ENCODE results near the gene TNFSF12.

GRCh38 chr17:7587420-7588151, 38.7 kb downstream of the TNFSF12 start:
- TF ChIP-seq POLR2A (IDR thresholded peaks at IDR 0.05) (no peak), CTCF (IDR thresholded peaks at IDR 0.05) (no peak)

Measured in testis (tissue), 2 donors.